Measurements from ENCODE around the gene RAB1A. TPM values are rescaled to one million over a fixed set of nuclear protein-coding genes. Genes with fewer than 3 reads are reported as not detected.

Gene RAB1A
- total RNA-seq, 1 experiment from 2014 or later, result 207 TPM

DNA sequence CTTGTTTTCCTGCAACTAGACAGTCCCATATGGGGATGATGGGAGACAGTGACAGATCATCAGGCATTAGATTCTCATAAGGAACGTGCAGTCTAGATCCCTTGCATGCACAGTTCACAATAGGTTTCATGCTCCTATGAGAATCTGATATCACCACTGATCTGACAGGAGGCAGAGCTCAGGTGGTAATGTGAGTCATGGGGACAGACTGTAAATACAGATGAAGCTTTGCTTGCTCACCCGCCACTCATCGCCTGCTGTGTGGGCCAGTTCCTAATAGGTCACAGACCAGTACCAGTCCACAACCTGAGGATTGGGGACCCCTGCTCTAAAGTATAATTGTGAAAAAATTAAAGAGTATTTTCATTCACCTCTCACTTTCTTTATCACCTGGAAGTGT, 23.6 kb upstream of the RAB1A start:
- H3K4me3 ChIP-seq (ENCODE audit: low read depth, low read length), result no peak overlapping the region
- peaks cover 8% of the 10 kb centered on the region for H3K4me1 Mint-ChIP-seq (ENCODE audit: low read depth, unreplicated experiment)
- H3K36me3 ChIP-seq (ENCODE audit: control insufficient read depth, insufficient read depth, low read length), result no peaks in the 10 kb centered on the region
- H3K27ac Mint-ChIP-seq (ENCODE audit: unreplicated experiment), result no peak overlapping the region
- H3K36me3 Mint-ChIP-seq (ENCODE audit: insufficient read depth, unreplicated experiment), result no peaks in the 10 kb centered on the region
- H3K27me3 ChIP-seq (replicated peaks; ENCODE audit: control insufficient read depth, insufficient read depth, low read length), result no peaks in the 10 kb centered on the region
- intact Hi-C loops (cut with micrococcal nuclease; ENCODE audit: unreplicated experiment), result no loop called here
- no peak overlapping the region for H3K4me3 Mint-ChIP-seq (ENCODE audit: unreplicated experiment)
- TF ChIP-seq, protein P1, sequence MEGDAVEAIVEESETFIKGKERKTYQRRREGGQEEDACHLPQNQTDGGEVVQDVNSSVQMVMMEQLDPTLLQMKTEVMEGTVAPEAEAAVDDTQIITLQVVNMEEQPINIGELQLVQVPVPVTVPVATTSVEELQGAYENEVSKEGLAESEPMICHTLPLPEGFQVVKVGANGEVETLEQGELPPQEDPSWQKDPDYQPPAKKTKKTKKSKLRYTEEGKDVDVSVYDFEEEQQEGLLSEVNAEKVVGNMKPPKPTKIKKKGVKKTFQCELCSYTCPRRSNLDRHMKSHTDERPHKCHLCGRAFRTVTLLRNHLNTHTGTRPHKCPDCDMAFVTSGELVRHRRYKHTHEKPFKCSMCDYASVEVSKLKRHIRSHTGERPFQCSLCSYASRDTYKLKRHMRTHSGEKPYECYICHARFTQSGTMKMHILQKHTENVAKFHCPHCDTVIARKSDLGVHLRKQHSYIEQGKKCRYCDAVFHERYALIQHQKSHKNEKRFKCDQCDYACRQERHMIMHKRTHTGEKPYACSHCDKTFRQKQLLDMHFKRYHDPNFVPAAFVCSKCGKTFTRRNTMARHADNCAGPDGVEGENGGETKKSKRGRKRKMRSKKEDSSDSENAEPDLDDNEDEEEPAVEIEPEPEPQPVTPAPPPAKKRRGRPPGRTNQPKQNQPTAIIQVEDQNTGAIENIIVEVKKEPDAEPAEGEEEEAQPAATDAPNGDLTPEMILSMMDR (IDR thresholded peaks at IDR 0.05; ENCODE audit: insufficient read depth in 1 of 2, low read depth in 1 of 2, low read length in 1 of 2, severe bottlenecking in 1 of 2, unreplicated experiment in 1 of 2), result no peak
- H3K9me3 ChIP-seq, result no peaks in the 10 kb centered on the region
- CTCF ChIA-PET, result no interaction called here
- POLR2A ChIA-PET, result interaction anchor here (0.6 kb wide), 1 partner anchor 74 kb away, joined by 8 read pairs; the partner anchor contains the start of gene ACTR2
- no peaks in the 10 kb centered on the region for H3K9me3 Mint-ChIP-seq (ENCODE audit: unreplicated experiment)
- BruUV-seq (replicated peaks), result no TSS peak
- peaks cover 9% of the 10 kb centered on the region for H3K4me1 ChIP-seq
- no peaks in the 10 kb centered on the region for H3K27me3 Mint-ChIP-seq (ENCODE audit: insufficient read depth, unreplicated experiment)
- DNase-seq, result no peak

DNA sequence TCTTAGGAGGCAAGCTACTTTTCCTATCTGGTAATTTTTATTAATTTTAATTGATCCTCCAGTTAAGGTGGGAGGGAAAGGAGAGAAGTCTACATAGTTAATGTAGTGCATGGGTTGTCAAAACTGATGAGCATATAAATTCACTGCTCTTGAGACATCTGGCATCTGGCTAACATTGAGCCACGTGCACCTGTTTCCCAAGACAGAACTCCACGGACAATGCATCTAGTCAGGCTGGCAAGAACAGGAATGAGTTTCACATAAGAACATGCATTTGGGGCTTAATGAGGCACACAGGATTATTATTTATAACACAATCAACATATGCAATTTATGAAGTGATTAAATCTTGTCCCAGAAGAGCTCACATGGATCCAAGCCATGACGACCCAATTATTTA, 16.2 kb upstream of the RAB1A start:
- Histone ChIP-seq H3K27me3 (replicated peaks; ENCODE audit: control insufficient read depth, insufficient read depth, low read length) (no peaks in the 10 kb centered on the region), H3K4me1 (no peaks in the 10 kb centered on the region; the same call in 1 of the 2 replicates), H3K36me3 (ENCODE audit: control insufficient read depth, insufficient read depth, low read length) (no peaks in the 10 kb centered on the region), H3K9me3 (no peaks in the 10 kb centered on the region), H3K4me3 (ENCODE audit: low read depth, low read length) (no peak overlapping the region)
- BruUV-seq (replicated peaks), result no TSS peak
- TF ChIP-seq, protein P1 (IDR thresholded peaks at IDR 0.05; ENCODE audit: insufficient read depth in 1 of 2, low read depth in 1 of 2, low read length in 1 of 2, severe bottlenecking in 1 of 2, unreplicated experiment in 1 of 2), result no peak
- H3K4me1 Mint-ChIP-seq (ENCODE audit: low read depth, unreplicated experiment), result no peaks in the 10 kb centered on the region
- no peaks in the 10 kb centered on the region for H3K27me3 Mint-ChIP-seq (ENCODE audit: insufficient read depth, unreplicated experiment)
- intact Hi-C loops (cut with micrococcal nuclease; ENCODE audit: unreplicated experiment), result no loop called here
- ChIA-PET POLR2A (no interaction called here), CTCF (interaction anchor here (0.7 kb wide), 1 partner anchor 67 kb away, joined by 7 read pairs; no protein-coding TSS in a partner anchor)
- no peak overlapping the region for H3K4me3 Mint-ChIP-seq (ENCODE audit: unreplicated experiment)
- no peaks in the 10 kb centered on the region for H3K36me3 Mint-ChIP-seq (ENCODE audit: insufficient read depth, unreplicated experiment)
- no peaks in the 10 kb centered on the region for H3K9me3 Mint-ChIP-seq (ENCODE audit: unreplicated experiment)
- no peak overlapping the region for H3K27ac Mint-ChIP-seq (ENCODE audit: unreplicated experiment)
- DNase-seq, result no peak

DNA sequence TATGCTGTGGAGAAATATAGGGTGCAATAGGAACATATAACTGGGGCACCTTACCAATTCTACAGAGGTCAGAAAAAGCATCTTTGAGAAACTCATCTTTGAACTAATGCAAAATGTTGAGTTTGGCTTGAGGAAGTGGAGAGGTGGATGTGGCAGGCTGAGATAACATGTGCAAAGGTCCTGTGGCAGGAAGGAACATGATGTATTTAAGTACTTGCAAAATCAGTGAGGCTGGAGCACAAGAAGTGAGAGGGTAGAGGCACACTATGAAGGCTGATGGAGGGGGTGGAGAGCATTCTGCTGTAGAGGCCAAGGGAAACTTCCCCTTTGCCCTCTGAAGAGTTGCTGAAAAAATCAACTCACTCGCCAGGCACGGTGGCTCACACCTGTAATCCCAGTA, 14.7 kb upstream of the RAB1A start:
- Histone ChIP-seq H3K36me3 (ENCODE audit: control insufficient read depth, insufficient read depth, low read length) (no peaks in the 10 kb centered on the region), H3K4me3 (ENCODE audit: low read depth, low read length) (no peak overlapping the region), H3K9me3 (no peaks in the 10 kb centered on the region), H3K27me3 (replicated peaks; ENCODE audit: control insufficient read depth, insufficient read depth, low read length) (no peaks in the 10 kb centered on the region), H3K4me1 (no peaks in the 10 kb centered on the region; the same call in 1 of the 2 replicates)
- H3K27me3 Mint-ChIP-seq (ENCODE audit: insufficient read depth, unreplicated experiment), result no peaks in the 10 kb centered on the region
- ChIA-PET CTCF (no interaction called here), POLR2A (no interaction called here)
- no peaks in the 10 kb centered on the region for H3K9me3 Mint-ChIP-seq (ENCODE audit: unreplicated experiment)
- TF ChIP-seq, protein P1 (IDR thresholded peaks at IDR 0.05; ENCODE audit: insufficient read depth in 1 of 2, low read depth in 1 of 2, low read length in 1 of 2, severe bottlenecking in 1 of 2, unreplicated experiment in 1 of 2), result no peak
- no TSS peak for BruUV-seq (replicated peaks)
- H3K4me1 Mint-ChIP-seq (ENCODE audit: low read depth, unreplicated experiment), result no peaks in the 10 kb centered on the region
- intact Hi-C loops (cut with micrococcal nuclease; ENCODE audit: unreplicated experiment), result no loop called here
- no peaks in the 10 kb centered on the region for H3K36me3 Mint-ChIP-seq (ENCODE audit: insufficient read depth, unreplicated experiment)
- H3K27ac Mint-ChIP-seq (ENCODE audit: unreplicated experiment), result no peak overlapping the region
- H3K4me3 Mint-ChIP-seq (ENCODE audit: unreplicated experiment), result no peak overlapping the region
- no peak for DNase-seq

Measured in Caco-2 (cell line).